Upper lobe of left lung (tissue), 4 donors: ENCODE measurements around the gene SUSD2.

ENCODE experiments used
- CTCF ChIP-seq, 6 experiments: fragments of 450-650 bp in 4 of 6; fragments of 200-600 bp in 2 of 6; sonication (generic) in 2 of 6; IDR thresholded peaks; one replicate each; pipeline ENCODE4 v1.5.1; 2016 to 2019; ENCODE audit warnings: antibody characterized with exemption in 6 of 6
- EP300 ChIP-seq, 4 donors: sonication (generic); formaldehyde crosslinking; IDR thresholded peaks; one replicate each; pipeline ENCODE4 v1.5.1; 2017; ENCODE audit warnings: antibody characterized with exemption in 4 of 4, control low read depth in 2 of 4
- POLR2A ChIP-seq, 4 donors: fragments of 450-650 bp; IDR thresholded peaks; one replicate each; pipeline ENCODE4 v1.5.1; 2016 to 2017; ENCODE audit warnings: antibody characterized with exemption in 4 of 4, mild to moderate bottlenecking in 2 of 4
- POLR2AphosphoS5 ChIP-seq, 2 donors: sonication (generic); formaldehyde crosslinking; IDR thresholded peaks; one replicate each; pipeline ENCODE4 v1.5.1; 2017; ENCODE audit warnings: antibody characterized with exemption in 2 of 2

GRCh38 chr22:24185001-24185500, 3.8 kb downstream of the SUSD2 start:
- TF ChIP-seq POLR2A (IDR thresholded peaks at IDR 0.05) (no peak), CTCF (IDR thresholded peaks at IDR 0.05) (no peak), POLR2AphosphoS5 (IDR thresholded peaks at IDR 0.05) (no peak), EP300 (IDR thresholded peaks at IDR 0.05) (no peak)
